Measurements from ENCODE around the gene GABRB2.

GRCh38 chr5:161391724-161392123, 154.8 kb downstream of the GABRB2 start:
- TF ChIP-seq POLR2AphosphoS5 (IDR thresholded peaks at IDR 0.05; ENCODE audit: low read depth): no peak
- TF ChIP-seq, protein P1, sequence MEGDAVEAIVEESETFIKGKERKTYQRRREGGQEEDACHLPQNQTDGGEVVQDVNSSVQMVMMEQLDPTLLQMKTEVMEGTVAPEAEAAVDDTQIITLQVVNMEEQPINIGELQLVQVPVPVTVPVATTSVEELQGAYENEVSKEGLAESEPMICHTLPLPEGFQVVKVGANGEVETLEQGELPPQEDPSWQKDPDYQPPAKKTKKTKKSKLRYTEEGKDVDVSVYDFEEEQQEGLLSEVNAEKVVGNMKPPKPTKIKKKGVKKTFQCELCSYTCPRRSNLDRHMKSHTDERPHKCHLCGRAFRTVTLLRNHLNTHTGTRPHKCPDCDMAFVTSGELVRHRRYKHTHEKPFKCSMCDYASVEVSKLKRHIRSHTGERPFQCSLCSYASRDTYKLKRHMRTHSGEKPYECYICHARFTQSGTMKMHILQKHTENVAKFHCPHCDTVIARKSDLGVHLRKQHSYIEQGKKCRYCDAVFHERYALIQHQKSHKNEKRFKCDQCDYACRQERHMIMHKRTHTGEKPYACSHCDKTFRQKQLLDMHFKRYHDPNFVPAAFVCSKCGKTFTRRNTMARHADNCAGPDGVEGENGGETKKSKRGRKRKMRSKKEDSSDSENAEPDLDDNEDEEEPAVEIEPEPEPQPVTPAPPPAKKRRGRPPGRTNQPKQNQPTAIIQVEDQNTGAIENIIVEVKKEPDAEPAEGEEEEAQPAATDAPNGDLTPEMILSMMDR (conservative IDR thresholded peaks at IDR 0.05; ENCODE audit: low read depth in 2 of 2): no peak
- TF ChIP-seq REST (IDR thresholded peaks at IDR 0.05; ENCODE audit: unreplicated experiment): no peak
- TF ChIP-seq CREB1 (CRISPR knock-in tag; IDR thresholded peaks at IDR 0.05; ENCODE audit: low read depth): no peak

All from GM23338 (cell line).